SIG-M5 (cell line): ENCODE results near the gene TOMM6.
"Not testable (repeated sequence)": the region's sequence is repeated elsewhere in the genome, so short reads cannot be mapped to it uniquely, and the experiment has no call there.

Source experiments
- DNase-seq: peaks from one replicate; lab custom pipeline; 2025; lab: John Stamatoyannopoulos, UW

The TOMM6 gene

GRCh38 chr6:41785254-41785653 is 2.2 kb upstream of the TOMM6 start:
- no peak for DNase-seq

- DNase-seq, result no peak
Observed at GRCh38 chr6:41785689-41786450, 1.6 kb upstream of the TOMM6 start.

GRCh38 chr6:41786451-41787218 is 859 bp upstream of the TOMM6 start:
- DNase-seq, result no peak

GRCh38 chr6:41789390-41789724 is 1.9 kb downstream of the TOMM6 start:
- no peak for DNase-seq

- DNase-seq, result peak; percentile 6
Observed at GRCh38 chr6:41790045-41790444, 2.6 kb downstream of the TOMM6 start.

- DNase-seq, result no peak
Observed at GRCh38 chr6:41791305-41791704, 3.8 kb downstream of the TOMM6 start.

GRCh38 chr6:41791984-41792383 is 4.5 kb downstream of the TOMM6 start:
- DNase-seq, result no peak

GRCh38 chr6:41796474-41796873 is 9.0 kb downstream of the TOMM6 start:
- DNase-seq, result no peak

- no peak for DNase-seq
Observed at GRCh38 chr6:41798901-41799558, 11.5 kb downstream of the TOMM6 start.

GRCh38 chr6:41799559-41799911 is 12.0 kb downstream of the TOMM6 start:
- no peak for DNase-seq

- no peak for DNase-seq
Observed at GRCh38 chr6:41801380-41801779, 13.9 kb downstream of the TOMM6 start.

- DNase-seq, result no peak
Observed at GRCh38 chr6:41805830-41806774, 18.6 kb downstream of the TOMM6 start.

- no peak for DNase-seq
Observed at GRCh38 chr6:41811095-41811494, 23.6 kb downstream of the TOMM6 start.

GRCh38 chr6:41811946-41812345 is 24.5 kb downstream of the TOMM6 start:
- DNase-seq, result not testable (repeated sequence)

GRCh38 chr6:41813469-41813868 is 26.0 kb downstream of the TOMM6 start:
- DNase-seq, result no peak

- no peak for DNase-seq
Observed at GRCh38 chr6:41813956-41814355, 26.5 kb downstream of the TOMM6 start.

- no peak for DNase-seq
Observed at GRCh38 chr6:41814629-41815028, 27.1 kb downstream of the TOMM6 start.

GRCh38 chr6:41815587-41815986 is 28.1 kb downstream of the TOMM6 start:
- DNase-seq, result no peak

GRCh38 chr6:41818271-41819054 is 31.0 kb downstream of the TOMM6 start:
- DNase-seq, result no peak

GRCh38 chr6:41821266-41821665 is 33.8 kb downstream of the TOMM6 start:
- no peak for DNase-seq

GRCh38 chr6:41822021-41822420 is 34.5 kb downstream of the TOMM6 start:
- DNase-seq, result no peak
